Keratinocyte (primary cell): Measurements from ENCODE around the gene KCTD2. TPM values are rescaled to one million over a fixed set of nuclear protein-coding genes. Genes with fewer than 3 reads are reported as not detected.

Experiments used
- DNase-seq: peaks from one replicate; pipeline ENCODE4 v3.0.0-alpha.2; 2011; ENCODE audit warnings: low read depth, missing footprints, low spot score
- FAIRE-seq: peaks from 2 replicates; lab custom pipeline; 2011; peaks lifted over from hg19 to GRCh38; lab: Jason Lieb, UNC
- H2AFZ ChIP-seq: 2 replicates; pipeline ENCODE4 v1.6.0; 2012; ENCODE audit warnings: low read length, control low read depth, inconsistent platforms; ENCODE audit not compliant: control insufficient read depth
- H3K27ac ChIP-seq: 2 replicates; pipeline ENCODE4 v1.5.1; 2011; ENCODE audit warnings: low read length; ENCODE audit not compliant: control insufficient read depth, insufficient read depth
- H3K27me3 ChIP-seq: 3 replicates; pipeline ENCODE4 v1.6.0; 2011; ENCODE audit warnings: low read length; ENCODE audit not compliant: control insufficient read depth, insufficient read depth; ENCODE audit errors: extremely low read depth
- H3K36me3 ChIP-seq, 2 experiments: 2 replicates in 1 of 2; 3 replicates in 1 of 2; pipeline ENCODE4 v1.5.1; 2011; ENCODE audit warnings: low read length in 2 of 2, mild to moderate bottlenecking in 1 of 2; ENCODE audit not compliant: control insufficient read depth in 2 of 2, insufficient read depth in 2 of 2; ENCODE audit errors: extremely low read depth in 1 of 2
- H3K4me1 ChIP-seq: 3 replicates; pipeline ENCODE4 v1.5.1; 2011; ENCODE audit warnings: low read length; ENCODE audit not compliant: control insufficient read depth, insufficient read depth; ENCODE audit errors: extremely low read depth
- H3K4me2 ChIP-seq: 3 replicates; pipeline ENCODE4 v1.6.0; 2011; ENCODE audit warnings: low read depth, low read length; ENCODE audit not compliant: control insufficient read depth, insufficient read depth; ENCODE audit errors: extremely low read depth
- H3K4me3 ChIP-seq, 3 experiments: fragments of 200-600 bp in 1 of 3; sonication (generic) in 1 of 3; 2 replicates in 2 of 3; 3 replicates in 1 of 3; pipeline ENCODE4 v1.5.1; 2011 to 2016; ENCODE audit warnings: low read length in 3 of 3, mild to moderate bottlenecking in 3 of 3, control low read depth in 2 of 3, inconsistent platforms in 1 of 3, low read depth in 1 of 3, mixed read lengths in 1 of 3, mixed run types in 1 of 3, moderate library complexity in 1 of 3; ENCODE audit not compliant: control insufficient read depth in 2 of 3, insufficient read depth in 2 of 3; ENCODE audit errors: extremely low read depth in 1 of 3
- H3K79me2 ChIP-seq: 2 replicates; pipeline ENCODE4 v1.6.0; 2012; ENCODE audit warnings: low read length; ENCODE audit not compliant: control insufficient read depth, insufficient read depth
- H3K9ac ChIP-seq: 3 replicates; pipeline ENCODE4 v1.6.0; 2011; ENCODE audit warnings: low read length; ENCODE audit not compliant: control insufficient read depth, insufficient read depth; ENCODE audit errors: extremely low read depth
- H3K9me1 ChIP-seq: 3 replicates; pipeline ENCODE4 v1.6.0; 2011; ENCODE audit warnings: low read length; ENCODE audit not compliant: control insufficient read depth, insufficient read depth; ENCODE audit errors: extremely low read depth
- H3K9me3 ChIP-seq: 2 replicates; pipeline ENCODE4 v1.5.1; 2012; ENCODE audit warnings: low read depth, low read length; ENCODE audit not compliant: control insufficient read depth
- H4K20me1 ChIP-seq: 3 replicates; pipeline ENCODE4 v1.6.0; 2011; ENCODE audit warnings: low read length; ENCODE audit not compliant: control insufficient read depth, insufficient read depth; ENCODE audit errors: extremely low read depth
- CTCF ChIP-seq, 3 experiments: IDR thresholded peaks in 1 of 3; conservative IDR thresholded peaks in 1 of 3; optimal IDR thresholded peaks in 1 of 3; 2 replicates in 2 of 3; 3 replicates in 1 of 3; pipeline versions ENCODE3 to v1.5.1; 2011; ENCODE audit warnings: low read length in 3 of 3, mild to moderate bottlenecking in 3 of 3, moderate library complexity in 2 of 3, control low read depth in 1 of 3, inconsistent platforms in 1 of 3; ENCODE audit not compliant: insufficient read depth in 2 of 3; ENCODE audit errors: extremely low read depth in 1 of 3
- EZH2 ChIP-seq: IDR thresholded peaks from one replicate; pipeline ENCODE4 v1.6.1; 2012; ENCODE audit warnings: inconsistent platforms, mild to moderate bottlenecking, low read length, moderate library complexity
- dilution Hi-C: fragments of 300-500 bp; cut with MboI; formaldehyde crosslinking; loops from one replicate; pipeline ENCODE4 v1.7.0; 2020; ENCODE audit warnings: low sequenced_read_pairs; ENCODE audit not compliant: extremely low pct_ligation_motif_present
- polyA plus RNA-seq, 5 experiments: library from polyadenylated mRNA; depleted of rRNA in 3 of 5; stranded (reverse) in 3 of 5; stranded (forward) in 1 of 5; unstranded in 1 of 5; fragments of >200 nt; gene quantifications; 1 replicate in 1 of 5; 2 replicates in 3 of 5; 3 replicates in 1 of 5; pipeline versions ENCODE4 v1.2.1 to v1.2.3, GENCODE V29; 2011 to 2012; ENCODE audit warnings: missing spikeins in 2 of 5, low read depth in 1 of 5, low replicate concordance in 1 of 5

The KCTD2 gene
- polyA plus RNA-seq, 1 donor (not counting 4 experiments of a cell fraction or from before 2014, with no cell fraction given) = 20.7 TPM

GRCh38 chr17:75031972-75032719 is 14.9 kb upstream of the KCTD2 start:
- Histone ChIP-seq H3K4me3 (peak overlapping the region in 1 of 3 experiments; percentile 47), H3K27me3 (no peaks in the 10 kb centered on the region), H2AFZ (peak overlapping the region; percentile 71), H3K9ac (peak overlapping the region; percentile 30), H3K9me1 (no peaks in the 10 kb centered on the region), H3K79me2 (no peaks in the 10 kb centered on the region), H3K9me3 (no peaks in the 10 kb centered on the region), H3K27ac (no peak overlapping the region), H4K20me1 (no peaks in the 10 kb centered on the region), H3K4me1 (peaks cover 34% of the 10 kb centered on the region), H3K36me3 (no peaks in the 10 kb centered on the region), H3K4me2 (peak overlapping the region; percentile 89)
- TF ChIP-seq CTCF (optimal IDR thresholded peaks at IDR 0.05 in 1 of 3, IDR thresholded peaks at IDR 0.05 in 1 of 3, conservative IDR thresholded peaks at IDR 0.05 in 1 of 3; ENCODE audit: extremely low read depth in 1 of 3, insufficient read depth in 2 of 3, low read length in 3 of 3) (no peak), EZH2 (no peak)
- dilution Hi-C loops = no loop called here
- DNase-seq (no peak), FAIRE-seq (peak; percentile 46)

GRCh38 chr17:75032720-75033280 is 14.2 kb upstream of the KCTD2 start:
- FAIRE-seq (no peak), DNase-seq (no peak)
- no peaks in the 10 kb centered on the region for H3K27me3 ChIP-seq
- H4K20me1 ChIP-seq = no peaks in the 10 kb centered on the region
- H3K9ac ChIP-seq = no peak overlapping the region
- H3K79me2 ChIP-seq = no peaks in the 10 kb centered on the region
- H3K36me3 ChIP-seq = no peaks in the 10 kb centered on the region
- H3K4me1 ChIP-seq = peaks cover 34% of the 10 kb centered on the region
- dilution Hi-C loops = no loop called here
- H2AFZ ChIP-seq = no peak overlapping the region
- H3K9me3 ChIP-seq = no peaks in the 10 kb centered on the region
- no peak overlapping the region for H3K27ac ChIP-seq
- no peaks in the 10 kb centered on the region for H3K9me1 ChIP-seq
- peak overlapping the region in 2 of 3 experiments; percentile 71 to 90 for H3K4me3 ChIP-seq
- TF ChIP-seq EZH2 (no peak), CTCF (optimal IDR thresholded peaks at IDR 0.05 in 1 of 3, IDR thresholded peaks at IDR 0.05 in 1 of 3, conservative IDR thresholded peaks at IDR 0.05 in 1 of 3; ENCODE audit: extremely low read depth in 1 of 3, insufficient read depth in 2 of 3, low read length in 3 of 3) (no peak)
- H3K4me2 ChIP-seq = peak overlapping the region; percentile 89
